GOT3 (cell line): ENCODE data around the gene LRRC9.
"Not testable (repeated sequence)": the region's sequence is repeated elsewhere in the genome, so short reads cannot be mapped to it uniquely, and the experiment has no call there.

ENCODE experiments used
- DNase-seq: peaks from one replicate; lab custom pipeline; 2025; ENCODE audit warnings: mixed read lengths; lab: John Stamatoyannopoulos, UW

LRRC9 gene

DNA sequence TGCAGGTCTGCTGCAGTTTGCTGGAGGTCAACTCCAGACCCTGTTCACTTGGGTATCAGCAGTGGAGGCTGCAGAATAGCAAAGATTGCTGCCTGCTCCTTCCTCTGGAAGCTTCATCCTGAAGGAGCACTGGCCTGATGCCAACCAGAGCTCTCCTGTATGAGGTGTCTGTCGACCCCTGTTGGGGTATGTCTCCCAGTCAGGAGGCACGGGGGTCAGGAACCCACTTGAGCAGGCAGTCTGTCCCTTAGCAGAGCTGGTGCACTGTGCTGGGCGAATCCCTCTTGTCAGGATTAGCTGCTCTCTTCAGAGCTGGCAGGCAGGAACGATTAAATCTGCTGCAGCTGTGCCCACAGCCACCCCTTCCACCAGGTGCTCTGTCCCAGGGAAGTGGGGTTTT is 37.9 kb downstream of the LRRC9 start:
- DNase-seq = not testable (repeated sequence)

DNA sequence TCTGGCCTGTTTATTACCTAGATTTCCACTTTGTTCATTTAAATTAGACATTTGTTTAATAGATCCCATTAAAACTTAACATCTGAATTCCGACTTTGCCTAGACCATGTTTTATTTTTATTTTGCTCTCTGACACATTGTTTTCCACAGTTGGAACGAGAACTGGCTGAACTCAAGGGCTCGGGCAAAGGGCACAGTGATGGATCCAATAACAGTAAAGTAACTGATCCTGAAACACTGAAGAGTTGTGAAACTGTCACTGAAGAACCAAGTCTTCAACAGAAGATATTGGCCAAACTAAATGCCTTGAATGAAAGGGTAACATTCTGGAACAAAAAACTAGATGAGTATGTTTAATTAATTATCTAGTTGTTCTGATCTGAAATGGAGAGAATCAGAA is 39.7 kb downstream of the LRRC9 start:
- DNase-seq = no peak

DNA sequence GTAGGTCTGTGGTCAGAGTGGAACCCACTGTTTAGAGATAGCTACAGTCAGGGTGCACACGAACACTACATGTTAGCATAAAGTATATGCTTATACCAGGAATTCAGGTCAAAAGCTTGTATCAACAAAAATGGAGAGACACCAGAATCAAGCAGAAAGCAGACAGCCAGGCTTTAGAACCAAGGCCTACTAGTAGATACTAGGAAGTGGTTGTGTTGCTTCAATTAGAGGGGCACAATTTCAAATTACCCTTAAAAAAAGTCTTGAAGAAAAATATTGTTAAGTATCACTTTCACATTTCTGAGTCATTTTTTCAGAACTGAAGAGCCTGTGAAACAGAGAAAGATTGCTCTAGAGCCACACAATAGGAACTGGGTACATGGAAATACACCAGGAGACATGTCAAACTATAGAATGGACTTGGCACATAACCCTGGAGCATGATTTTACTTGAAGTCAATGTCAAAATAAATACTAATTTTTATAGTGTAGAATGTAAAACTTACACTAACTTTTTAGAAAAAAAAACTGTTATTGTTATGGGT is 41.6 kb downstream of the LRRC9 start:
- DNase-seq = no peak

DNA sequence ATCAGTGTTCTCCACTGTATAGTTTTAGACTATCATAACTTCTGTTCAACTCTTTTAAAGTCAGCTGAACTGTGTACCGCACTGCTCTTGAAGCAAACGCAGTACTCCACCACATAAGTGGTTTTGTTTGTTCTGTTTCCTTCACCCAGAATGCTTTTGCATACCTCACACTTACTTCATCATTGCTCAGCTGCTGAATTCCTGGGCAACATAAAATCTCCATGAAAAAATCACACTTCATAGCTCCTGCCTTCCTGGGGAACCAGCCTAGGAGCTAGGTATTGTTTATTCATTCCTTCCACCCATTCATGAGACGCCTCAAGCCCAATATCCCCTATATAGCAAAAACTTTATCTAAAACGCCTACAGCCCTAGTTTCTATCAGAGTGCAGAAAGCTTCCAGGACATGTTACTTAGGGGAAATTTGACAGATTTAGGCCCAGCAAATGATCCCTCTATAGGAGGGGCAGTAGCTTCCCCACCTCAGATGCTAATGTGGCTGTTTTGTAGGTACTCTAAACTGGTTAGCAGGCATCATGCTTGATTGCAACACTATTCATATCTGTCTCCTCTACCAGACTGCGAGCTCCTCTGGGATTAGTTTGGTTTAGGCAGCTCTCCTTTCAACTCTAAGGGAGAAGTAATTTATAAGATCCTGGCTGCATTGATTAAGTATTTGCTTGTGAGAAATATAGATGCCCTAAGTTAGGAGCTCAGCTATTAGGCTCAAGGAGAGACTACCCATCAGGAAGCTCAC is 44.5 kb downstream of the LRRC9 start:
- no peak for DNase-seq

DNA sequence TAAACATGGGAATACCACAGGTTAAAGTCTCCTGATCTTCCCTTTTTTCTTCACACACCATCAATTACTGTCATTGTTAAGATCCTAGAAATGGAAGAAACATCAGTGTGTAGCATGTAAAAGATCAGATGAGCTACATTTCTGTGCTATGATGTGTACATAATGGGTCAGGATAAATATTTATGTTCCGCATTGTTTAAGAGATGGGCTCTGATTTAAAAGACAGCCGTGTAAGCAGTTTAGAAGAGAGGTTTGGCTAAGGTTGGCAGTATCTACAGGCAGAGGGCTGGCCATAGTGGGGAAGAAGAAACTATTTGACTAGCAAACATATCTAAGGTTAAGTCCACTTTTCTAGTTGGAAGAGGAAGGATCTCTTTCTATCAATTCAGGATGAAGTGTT is 49.4 kb downstream of the LRRC9 start:
- no peak for DNase-seq

DNA sequence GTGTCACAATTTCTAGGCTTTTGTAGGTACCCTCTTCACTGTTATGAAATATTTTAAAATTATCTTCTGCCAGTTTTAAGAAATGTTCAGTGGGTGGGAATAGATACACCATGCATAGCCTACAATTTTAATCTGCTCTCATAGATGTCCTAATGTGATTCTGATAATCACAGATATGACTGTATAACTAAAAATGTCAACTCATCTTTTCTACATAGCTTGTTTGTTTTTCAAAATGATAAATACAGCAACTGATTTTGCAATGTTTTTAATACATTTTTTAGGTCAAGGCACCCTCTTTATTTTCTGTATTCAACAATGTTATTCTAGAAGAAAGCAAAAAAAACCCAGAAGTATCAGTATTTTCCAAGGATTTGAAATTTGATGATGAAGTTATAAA is 61.6 kb downstream of the LRRC9 start:
- no peak for DNase-seq

DNA sequence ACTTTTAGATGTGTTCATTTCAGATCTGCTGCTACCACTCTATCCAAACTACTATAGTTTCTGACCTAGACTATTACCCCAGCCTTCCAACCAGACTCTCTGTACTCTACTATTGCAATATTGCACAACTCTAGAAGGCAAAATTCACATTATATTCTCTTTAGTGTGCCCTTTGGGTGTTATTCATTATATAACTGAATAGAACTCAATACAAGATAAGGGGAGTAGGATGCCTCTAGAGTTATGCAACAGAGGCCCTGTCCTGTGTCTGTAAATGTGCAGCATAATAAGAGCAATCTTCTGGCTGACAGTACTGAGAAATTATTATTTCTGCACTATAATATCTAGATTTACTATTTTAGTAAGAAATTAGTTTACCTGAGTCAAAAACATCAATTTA is 63.1 kb downstream of the LRRC9 start:
- no peak for DNase-seq

DNA sequence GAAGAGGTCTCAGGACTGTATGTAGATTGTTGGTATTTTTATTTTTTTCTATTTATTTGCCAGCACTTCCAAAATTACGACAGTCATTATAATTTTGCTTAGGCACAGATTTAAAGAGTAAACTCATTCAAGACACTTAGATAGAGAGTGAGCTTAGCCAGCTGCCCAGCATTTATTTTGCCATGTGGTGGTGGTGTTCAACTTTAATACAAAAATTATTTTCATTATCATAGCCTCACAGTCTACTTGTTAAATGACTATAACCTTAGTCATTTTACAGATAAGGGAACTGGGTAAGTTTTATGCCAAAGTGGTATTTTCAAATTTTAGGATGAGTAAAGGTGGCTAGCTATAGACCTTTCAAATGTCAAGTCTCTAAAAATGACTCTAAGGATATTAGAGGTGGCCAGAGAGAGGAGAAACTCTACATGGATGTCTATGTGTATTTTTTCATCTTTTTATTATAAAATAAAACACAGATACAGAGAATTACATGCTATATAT is 66.7 kb downstream of the LRRC9 start:
- DNase-seq = no peak

DNA sequence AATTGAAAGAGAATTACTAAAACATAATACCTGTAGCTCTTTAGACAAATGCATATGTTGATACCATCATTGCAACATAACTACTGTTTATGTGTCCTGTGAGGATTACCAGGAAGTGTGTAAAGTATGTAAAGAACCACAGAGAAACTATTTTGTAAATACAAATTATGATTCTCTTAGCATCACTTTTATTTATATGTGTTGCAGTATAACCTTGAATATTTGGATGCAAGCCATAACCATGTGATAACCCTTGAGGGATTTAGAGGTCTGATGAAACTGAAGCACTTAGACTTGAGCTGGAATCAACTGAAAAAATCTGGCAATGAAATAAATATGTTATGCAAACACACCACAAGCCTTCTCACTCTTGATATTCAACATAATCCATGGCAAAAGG is 77.5 kb downstream of the LRRC9 start:
- no peak for DNase-seq

DNA sequence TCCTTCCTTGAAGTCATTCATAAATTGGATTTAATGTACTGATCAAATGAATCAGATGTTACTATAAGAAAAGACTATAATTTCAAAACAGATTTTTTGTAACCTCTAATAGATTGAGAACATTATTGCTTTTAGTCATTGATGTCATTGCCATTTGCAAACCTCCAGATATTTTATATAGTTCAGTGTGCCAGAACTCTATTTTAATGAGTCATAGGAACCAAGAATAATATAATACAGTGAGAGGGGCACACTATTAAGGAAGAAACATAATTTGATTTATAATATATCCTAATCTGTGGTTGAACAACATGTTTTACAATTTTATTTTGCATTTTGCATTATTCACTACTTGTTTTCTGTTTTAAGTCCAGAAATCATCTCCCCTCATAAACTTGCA is 78.0 kb downstream of the LRRC9 start:
- DNase-seq = no peak

DNA sequence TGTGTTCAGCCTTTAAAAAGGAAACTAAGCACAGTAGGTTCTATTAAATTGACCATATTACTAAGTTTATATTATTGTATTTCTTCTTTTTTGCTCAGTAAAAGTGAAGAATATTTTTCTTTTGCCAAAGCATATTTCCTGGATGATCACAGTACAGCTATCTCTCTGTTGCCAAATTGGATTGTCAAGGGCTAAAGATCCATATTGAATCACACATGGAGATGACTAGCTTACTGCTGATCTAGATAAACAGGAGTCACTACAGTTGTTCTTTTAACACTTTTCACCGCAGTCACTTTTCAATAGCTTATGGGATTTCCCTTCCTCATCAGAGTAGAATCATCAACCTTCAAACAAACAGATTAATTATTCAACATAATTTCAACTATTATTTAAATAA is 78.6 kb downstream of the LRRC9 start:
- DNase-seq = no peak

DNA sequence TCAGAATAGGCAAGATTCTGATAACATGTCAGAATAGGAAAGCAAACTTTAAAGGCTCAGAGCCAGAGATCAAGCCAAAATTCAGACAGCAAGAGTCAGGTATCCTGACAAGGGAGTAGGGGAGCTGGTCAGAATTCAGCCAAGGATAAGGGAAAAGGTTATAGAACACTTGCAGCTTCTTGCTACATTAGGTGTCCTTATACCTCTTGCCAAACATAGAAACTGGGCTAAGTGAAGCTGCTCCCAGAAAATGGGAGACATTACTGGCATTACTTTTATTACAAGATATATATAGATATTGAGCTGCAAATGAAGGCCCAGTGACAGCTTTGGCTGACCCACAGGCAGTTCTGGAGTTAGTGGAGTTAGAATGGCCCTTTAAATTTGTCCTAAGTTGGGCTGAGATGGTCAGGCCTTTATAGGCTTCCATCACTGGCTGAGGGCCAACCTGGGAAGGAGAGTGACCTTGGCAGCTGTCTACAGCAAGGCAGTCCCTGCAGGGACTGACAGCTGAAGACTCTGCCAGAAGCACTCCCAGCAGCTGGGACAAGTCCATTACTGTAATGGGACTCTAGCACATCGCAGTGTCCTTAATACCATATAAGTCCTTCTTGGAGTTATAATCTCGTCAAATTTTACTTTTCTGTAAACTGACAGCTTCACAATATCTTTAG is 83.0 kb downstream of the LRRC9 start:
- no peak for DNase-seq

DNA sequence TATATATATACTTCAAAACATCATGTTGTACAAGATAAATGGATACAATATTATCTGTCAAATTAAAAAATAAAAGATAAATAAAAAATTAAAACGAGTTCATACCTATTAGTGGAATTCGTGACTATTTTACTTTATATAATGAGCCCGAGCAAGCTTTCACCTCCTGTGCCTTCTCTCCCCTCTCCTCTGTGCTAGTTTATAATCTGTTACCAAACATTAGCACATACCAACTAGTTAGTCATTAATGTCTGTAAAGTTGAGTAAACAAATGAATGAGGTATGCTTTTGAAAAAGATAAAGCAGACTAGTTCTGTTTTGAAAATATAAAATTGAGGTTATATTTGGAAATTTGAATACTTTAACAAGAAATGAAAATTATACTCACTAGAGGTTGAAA is 84.0 kb downstream of the LRRC9 start:
- DNase-seq = no peak

DNA sequence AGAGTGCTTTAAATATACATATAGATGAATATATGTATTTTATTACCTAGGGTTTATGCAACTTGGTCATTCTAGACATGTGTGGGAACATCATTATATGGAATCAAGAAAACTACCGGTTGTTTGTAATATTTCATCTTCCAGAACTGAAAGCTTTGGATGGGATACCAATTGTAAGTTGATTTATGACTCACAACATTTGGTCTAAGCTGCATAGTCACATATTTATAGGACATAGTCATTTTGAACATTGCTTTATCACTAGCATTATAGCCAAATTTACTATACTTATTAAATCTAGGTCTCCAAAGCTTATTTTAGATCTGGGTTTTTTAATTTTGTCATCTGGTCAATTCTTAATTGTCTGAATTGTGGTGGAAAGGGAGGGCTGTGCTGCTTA is 88.1 kb downstream of the LRRC9 start:
- DNase-seq = no peak

DNA sequence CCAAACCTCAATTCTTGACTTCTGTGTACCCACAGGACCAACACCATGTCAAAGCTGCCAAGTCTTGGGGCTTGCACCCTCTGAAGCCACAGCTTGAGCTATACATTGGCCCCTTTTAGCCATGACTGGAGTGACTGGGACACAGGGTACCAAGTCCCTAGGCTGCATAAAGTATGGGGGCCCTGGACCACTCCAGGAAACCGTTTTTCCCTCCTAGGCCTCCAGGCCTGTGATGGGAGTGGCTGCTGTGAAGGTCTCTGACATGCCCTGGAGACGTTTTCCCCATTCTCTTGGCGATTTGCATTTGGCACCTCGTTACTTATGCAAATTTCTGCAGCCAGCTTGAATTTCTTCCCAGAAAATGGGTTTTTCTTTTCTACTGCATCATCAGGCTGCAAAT is 90.3 kb downstream of the LRRC9 start:
- not testable (repeated sequence) for DNase-seq

DNA sequence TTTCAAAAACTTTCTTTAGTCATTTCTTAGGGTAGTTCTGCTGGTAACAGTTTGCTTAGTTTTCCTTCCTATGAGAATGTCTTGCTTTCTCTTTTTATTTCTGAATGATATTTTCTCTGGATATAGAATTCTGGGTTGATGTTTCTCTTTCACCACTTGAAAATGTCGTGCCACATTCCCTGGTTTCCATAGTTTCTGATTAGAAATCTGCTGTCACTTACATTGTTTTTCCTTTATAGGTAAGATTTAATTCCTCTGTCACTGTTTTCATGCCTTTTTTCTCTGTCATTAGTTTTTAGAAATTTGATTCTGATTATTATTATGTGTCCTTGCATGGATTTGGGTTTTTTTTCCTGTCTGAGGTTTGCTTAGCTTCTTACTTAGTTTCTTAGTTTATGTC is 94.5 kb downstream of the LRRC9 start:
- DNase-seq = no peak

DNA sequence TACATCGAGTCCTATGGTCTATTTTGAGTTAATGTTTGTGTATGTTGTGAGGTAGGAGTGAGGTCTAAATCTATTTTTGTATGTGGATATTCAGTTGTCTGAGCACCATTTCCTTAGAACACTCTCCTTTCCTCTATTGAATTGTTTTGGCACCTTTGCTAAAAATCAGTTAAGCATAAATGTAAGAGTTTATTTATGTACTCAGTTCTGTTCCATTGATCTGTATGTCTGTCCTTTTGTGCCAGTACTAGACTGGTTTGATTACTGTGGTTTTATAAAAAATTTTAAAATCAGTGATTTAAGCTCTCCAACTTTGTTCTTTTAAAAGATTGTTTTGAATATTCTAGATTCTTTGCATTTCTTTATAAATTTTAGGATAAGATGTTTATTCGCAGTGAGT is 101.7 kb downstream of the LRRC9 start:
- no peak for DNase-seq

DNA sequence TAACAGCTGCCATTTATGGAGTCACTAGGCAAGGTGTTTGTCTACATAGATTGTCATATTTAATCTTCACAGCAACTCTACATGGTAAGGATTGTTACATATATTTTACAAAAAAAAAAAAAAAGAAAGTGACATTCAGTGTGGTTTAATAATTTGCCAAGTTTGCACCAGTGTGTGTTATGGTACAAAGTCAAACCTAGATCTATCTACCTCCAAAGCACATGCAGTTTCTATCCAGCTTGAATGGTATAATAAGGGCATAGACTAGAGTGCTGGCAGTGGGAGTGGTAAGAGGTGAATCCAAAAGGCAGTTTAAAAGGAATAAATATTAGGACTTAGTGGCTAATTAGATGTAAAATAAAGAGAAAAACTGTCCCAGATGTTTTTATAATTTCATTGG is 105.6 kb downstream of the LRRC9 start:
- no peak for DNase-seq

DNA sequence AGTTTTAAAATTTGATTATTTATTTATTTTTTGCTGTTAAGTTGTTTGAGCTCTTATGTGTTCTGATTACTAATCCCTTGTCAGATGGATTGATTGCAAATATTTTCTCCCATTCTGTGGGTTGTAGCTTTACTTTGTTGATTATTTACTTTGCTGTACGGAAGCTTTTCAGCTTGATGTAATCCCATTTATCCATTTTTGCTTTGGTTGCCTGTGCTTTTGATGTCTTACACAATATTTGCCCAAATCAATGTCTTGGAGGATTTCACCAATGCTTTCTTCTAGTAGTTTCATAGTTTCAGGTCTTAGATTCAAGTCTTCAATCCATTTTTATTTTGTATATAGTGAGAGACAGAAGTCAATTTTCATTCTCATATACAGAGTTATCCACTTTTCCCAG is 115.2 kb downstream of the LRRC9 start:
- DNase-seq = no peak

DNA sequence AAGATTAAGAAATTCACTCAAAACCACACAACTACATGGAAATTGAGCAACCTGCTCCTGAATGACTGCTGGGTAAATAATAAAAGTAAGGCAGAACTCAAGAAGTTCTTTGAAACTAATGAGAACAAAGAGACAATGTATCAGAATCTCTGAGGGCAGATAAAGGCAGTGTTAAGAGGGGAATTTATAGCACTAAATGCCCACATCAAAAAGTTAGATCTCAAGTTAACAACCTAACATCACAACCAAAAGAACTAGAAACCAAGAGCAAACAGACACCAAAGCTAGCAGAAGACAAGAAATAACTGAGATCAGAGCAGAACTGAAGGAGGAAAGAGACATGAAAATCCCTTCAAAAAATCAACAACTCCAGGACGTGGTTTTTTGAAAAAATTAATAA is 128.0 kb downstream of the LRRC9 start:
- DNase-seq = not testable (repeated sequence)

DNA sequence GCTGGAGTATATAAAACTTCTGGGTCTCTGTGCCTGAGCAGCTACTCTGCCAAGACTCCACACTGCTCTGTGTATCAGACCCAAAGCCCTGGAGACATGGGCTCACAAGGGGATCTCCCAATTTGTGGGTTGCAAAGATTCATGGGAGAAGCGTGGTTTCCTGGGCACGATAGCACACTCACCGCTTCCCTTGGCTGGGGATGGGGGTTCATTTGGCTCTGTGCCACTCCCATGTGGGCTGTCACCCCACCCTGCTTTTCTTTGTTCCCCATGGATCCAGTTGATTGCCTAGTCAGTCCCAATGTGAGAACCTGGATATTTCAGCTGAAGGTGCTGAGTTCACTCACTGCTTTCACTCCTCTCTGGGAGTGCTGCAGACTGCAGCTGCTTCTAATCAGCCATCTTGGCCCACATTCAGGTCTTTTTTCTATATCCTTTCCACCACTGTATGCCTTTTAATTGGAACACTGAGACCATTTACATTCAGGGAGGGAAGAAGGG is 131.8 kb downstream of the LRRC9 start:
- DNase-seq = peak; percentile 0

DNA sequence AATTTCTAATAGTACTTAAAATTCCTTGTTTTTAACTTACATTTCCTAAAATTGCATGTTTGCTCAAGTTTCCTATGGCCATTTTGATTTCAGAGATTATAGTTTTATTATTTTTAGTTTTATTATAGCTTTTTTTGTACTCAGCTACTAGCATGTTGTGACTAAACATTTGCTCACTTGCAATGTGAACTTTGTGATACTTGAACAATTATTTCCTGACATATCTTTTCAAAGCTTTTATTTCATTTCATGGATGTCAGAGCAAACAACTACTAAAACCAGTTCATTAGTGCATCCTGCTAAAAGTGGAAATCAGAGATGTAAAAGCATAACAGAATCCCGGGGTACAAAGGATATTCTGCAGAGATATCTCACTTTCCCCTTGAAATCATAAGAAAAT is 138.1 kb downstream of the LRRC9 start:
- no peak for DNase-seq

DNA sequence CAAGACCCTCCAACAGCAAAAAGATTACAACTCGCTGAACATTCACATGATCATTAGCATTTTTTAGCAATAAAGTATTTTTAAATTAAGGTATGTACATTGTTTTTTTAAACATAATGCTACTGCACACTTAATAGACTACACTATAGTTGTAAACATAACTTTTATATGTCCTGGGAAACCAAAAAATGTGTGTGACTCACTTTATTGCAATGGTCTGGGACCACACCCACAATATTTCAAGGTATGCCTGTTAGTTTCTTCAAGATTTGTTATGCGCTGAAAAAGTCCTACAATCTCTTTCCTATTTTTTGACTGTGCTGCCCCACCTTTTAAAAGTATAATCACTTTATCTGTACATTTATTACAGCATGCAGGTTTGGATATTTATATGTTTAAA is 141.4 kb downstream of the LRRC9 start:
- no peak for DNase-seq
